ENCODE measurements around the gene SNX17. TPM values are rescaled to one million over a fixed set of nuclear protein-coding genes. Genes with fewer than 3 reads are reported as not detected.
A peak's percentile ranks its signal among the peaks of the same experiment; 100 is the strongest.

The SNX17 gene
- total and polyA plus RNA-seq, 2 donors (not counting 3 experiments of a cell fraction or from before 2014, with no cell fraction given): 103 to 130 TPM

- peak; percentile 56 for FAIRE-seq
- H3K9me1 ChIP-seq (replicated peaks; ENCODE audit: control insufficient read depth, extremely low read depth, insufficient read depth, low read length): no peaks in the 10 kb centered on the region
- POLR2A ChIA-PET: interaction anchor here (0.9 kb wide), 1 partner anchor 22 kb away, joined by 3 read pairs; no protein-coding TSS in a partner anchor
- H3K27me3 ChIP-seq (ENCODE audit: control insufficient read depth in 2 of 2, insufficient read depth in 2 of 2, low read length in 2 of 2): no peaks in the 10 kb centered on the region
- H3K27ac ChIP-seq (ENCODE audit: insufficient read depth, low read depth, low read length): peak overlapping the region; percentile 97
- H3K9me3 ChIP-seq (replicated peaks; ENCODE audit: control insufficient read depth, insufficient read depth, low read length): no peaks in the 10 kb centered on the region
- H2AFZ ChIP-seq (ENCODE audit: low read depth, low read length): no peak overlapping the region
- TF ChIP-seq POLR2A (IDR thresholded peaks at IDR 0.05; ENCODE audit: low read depth, low read length) (no peak), FOS (IDR thresholded peaks at IDR 0.05; ENCODE audit: borderline replicate concordance, insufficient read depth, low read length) (no peak), POLR2AphosphoS5 (IDR thresholded peaks at IDR 0.05; ENCODE audit: insufficient read depth, low read depth, low read length) (no peak), EZH2 (IDR thresholded peaks at IDR 0.05; ENCODE audit: borderline replicate concordance, low read depth, low read length, severe bottlenecking) (no peak), MAX (IDR thresholded peaks at IDR 0.05; ENCODE audit: insufficient read depth, insufficient read length) (no peak), GATA2 (IDR thresholded peaks at IDR 0.05; ENCODE audit: insufficient read depth, insufficient read length, low read depth, low read length) (no peak), MYC (IDR thresholded peaks at IDR 0.05; ENCODE audit: low read depth, low read length) (no peak), JUN (IDR thresholded peaks at IDR 0.05; ENCODE audit: borderline replicate concordance, insufficient read depth, insufficient read length, low read depth) (no peak), CTCF (IDR thresholded peaks at IDR 0.05; ENCODE audit: extremely low read depth in 1 of 2, insufficient read depth in 1 of 2, low read depth in 1 of 2, low read length in 2 of 2) (no peak)
- peaks cover 21 to 57% of the 10 kb centered on the region in 2 experiments for H3K36me3 ChIP-seq (ENCODE audit: control insufficient read depth in 2 of 2, extremely low read depth in 1 of 2, insufficient read depth in 2 of 2, low read length in 2 of 2)
- peak overlapping the region; percentile 75 to 85 (median 77) for H3K4me3 ChIP-seq (replicated peaks in 1 of 3; ENCODE audit: insufficient read depth in 1 of 3, low read depth in 1 of 3, low read length in 3 of 3)
- DNase-seq (ENCODE audit: low read depth, low spot score): no peak
- H3K79me2 ChIP-seq (ENCODE audit: control insufficient read depth, insufficient read depth, low read length): peaks cover 21% of the 10 kb centered on the region
- peak overlapping the region; percentile 96 for H3K9ac ChIP-seq (replicated peaks; ENCODE audit: extremely low read depth, insufficient read depth, low read length)
- dilution Hi-C loops (cut with MboI; ENCODE audit: extremely low pct_ligation_motif_present, low sequenced_read_pairs) (no loop called here), intact Hi-C loops (cut with micrococcal nuclease) (no loop called here)
- CTCF ChIA-PET: interaction anchor here (0.7 to 1.3 kb wide), 3 partner anchors 30 to 304 kb away, joined by 3 to 6 read pairs (median 3); partner anchors contain the start of genes NRBP1 and PPM1G
- H3K4me2 ChIP-seq (ENCODE audit: insufficient read depth, low read length): peak overlapping the region; percentile 94
- TSS peak; percentile 16 for BruUV-seq (replicated peaks)
- no peaks in the 10 kb centered on the region for H4K20me1 ChIP-seq (replicated peaks; ENCODE audit: control insufficient read depth, extremely low read depth, insufficient read depth, low read length)
- peaks cover 17% of the 10 kb centered on the region for H3K4me1 ChIP-seq (ENCODE audit: control insufficient read depth, extremely low read depth, insufficient read depth, low read length)
These were observed 9.0 kb downstream of the SNX17 start for GRCh38 chr2:27379383-27379835.
